Measurements from ENCODE around the gene PEG3. TPM values are rescaled to one million over a fixed set of nuclear protein-coding genes. Genes with fewer than 3 reads are reported as not detected.

The PEG3 gene
- total and polyA plus RNA-seq, 9 of the 15 experiments (the other 6 are each of a cell fraction or from before 2014, with no cell fraction given): 0.04 to 0.40 TPM; not detected in 7

GRCh38 chr19:56885173-56885985 lies 44.9 kb upstream of the PEG3 start:
- ATAC-seq: no peak
- H3K27ac ChIP-seq (ENCODE audit: extremely low read depth, low read depth, low read length): no peak overlapping the region
- TF ChIP-seq ZBED1 (IDR thresholded peaks at IDR 0.05): no peak
- no peak for TF ChIP-seq NFATC3 (IDR thresholded peaks at IDR 0.05)
- no peak for TF ChIP-seq SMARCB1 (IDR thresholded peaks at IDR 0.05; ENCODE audit: insufficient read length, low read depth)
- no peak for TF ChIP-seq ILF3 (IDR thresholded peaks at IDR 0.05; ENCODE audit: borderline replicate concordance)
- no peak for TF ChIP-seq YBX1 (IDR thresholded peaks at IDR 0.05)
- TF ChIP-seq ZNF232 (CRISPR knock-in tag; IDR thresholded peaks at IDR 0.05): no peak
- TF ChIP-seq OTX1 (CRISPR knock-in tag; IDR thresholded peaks at IDR 0.05): no peak
- no peak for TF ChIP-seq ELF1 (tag; IDR thresholded peaks at IDR 0.05)
- TF ChIP-seq CREB5 (CRISPR knock-in tag; IDR thresholded peaks at IDR 0.05): no peak
- no peak for TF ChIP-seq NONO (IDR thresholded peaks at IDR 0.05; ENCODE audit: low read depth in 2 of 2, low read length in 1 of 2)
- TF ChIP-seq ZKSCAN1 (IDR thresholded peaks at IDR 0.05; ENCODE audit: low read depth, low read length): no peak
- TF ChIP-seq TARDBP (IDR thresholded peaks at IDR 0.05): no peak
- BruUV-seq (replicated peaks): no TSS peak
- ChIA-PET CTCF (ENCODE audit: low intra/inter-chr PET ratio) (no interaction called here), POLR2A (no interaction called here)
- no peak for DNase-seq (ENCODE audit: extremely low read depth in 1 of 4, low spot score in 3 of 4)
- H3K9me1 ChIP-seq (ENCODE audit: control insufficient read depth, insufficient read depth, low read length): no peaks in the 10 kb centered on the region
- H3K79me2 ChIP-seq (ENCODE audit: control insufficient read depth, insufficient read depth, low read length): no peaks in the 10 kb centered on the region
- H4K20me1 ChIP-seq (replicated peaks; ENCODE audit: control insufficient read depth, insufficient read depth, low read length): no peaks in the 10 kb centered on the region
- no peaks in the 10 kb centered on the region for H3K4me1 ChIP-seq (replicated peaks in 1 of 2; ENCODE audit: control insufficient read depth in 2 of 2, insufficient read depth in 2 of 2, low read length in 2 of 2)
- no peak for FAIRE-seq
- H2AFZ ChIP-seq (ENCODE audit: low read depth, low read length): no peak overlapping the region
- no peak overlapping the region for H3K4me2 ChIP-seq (ENCODE audit: insufficient read depth, low read length)
- no peaks in the 10 kb centered on the region for H3K36me3 ChIP-seq (ENCODE audit: control insufficient read depth, insufficient read depth, low read length)
- H3K9ac ChIP-seq (ENCODE audit: insufficient read depth in 1 of 2, low read depth in 2 of 2, low read length in 2 of 2): no peak overlapping the region
- intact Hi-C loops (cut with micrococcal nuclease): no loop called here
- H3K9me3 ChIP-seq (replicated peaks; ENCODE audit: control insufficient read depth, insufficient read depth, low read depth, low read length): no peaks in the 10 kb centered on the region; the same call in 1 of the 2 replicates
- 2% methylated on average over 14 of the region's 14 CpGs for WGBS (ENCODE audit: insufficient coverage, low coverage, missing lambda C conversion rate)
- no peaks in the 10 kb centered on the region for H3K27me3 ChIP-seq (ENCODE audit: control insufficient read depth in 2 of 2, insufficient read depth in 2 of 2, low read length in 2 of 2)
- H3K4me3 ChIP-seq: no peak overlapping the region
- in situ Hi-C loops (cut with MboI): no loop called here
